Hepatocyte (in vitro differentiated cells): Measurements from ENCODE around the gene CACNA1C. TPM values are rescaled to one million over a fixed set of nuclear protein-coding genes. Genes with fewer than 3 reads are reported as not detected.

Source experiments
- DNase-seq: peaks from one replicate; pipeline ENCODE4 v3.0.0-alpha.2; 2016; ENCODE audit warnings: low spot score
- H2AFZ ChIP-seq: fragments of 200-600 bp; sonication (generic); 2 replicates; pipeline ENCODE4 v1.6.0; 2016; ENCODE audit warnings: antibody characterized with exemption, mild to moderate bottlenecking
- H3K27ac ChIP-seq: fragments of 200-600 bp; sonication (generic); 2 replicates; pipeline ENCODE4 v1.5.1; 2016; ENCODE audit warnings: mild to moderate bottlenecking
- H3K27me3 ChIP-seq: fragments of 200-600 bp; sonication (generic); 2 replicates; pipeline ENCODE4 v1.6.1; 2016
- H3K36me3 ChIP-seq: fragments of 200-600 bp; sonication (generic); replicated peaks from 2 replicates; pipeline ENCODE4 v1.5.1; 2016; ENCODE audit warnings: low read depth; ENCODE audit not compliant: insufficient read depth
- H3K4me1 ChIP-seq: fragments of 200-600 bp; sonication (generic); 2 replicates; pipeline ENCODE4 v1.5.1; 2016; ENCODE audit warnings: mild to moderate bottlenecking, moderate library complexity; ENCODE audit not compliant: insufficient read depth
- H3K4me2 ChIP-seq: fragments of 200-600 bp; sonication (generic); 2 replicates; pipeline ENCODE4 v1.6.0; 2016
- H3K4me3 ChIP-seq: fragments of 200-600 bp; sonication (generic); 2 replicates; pipeline ENCODE4 v1.5.1; 2016; ENCODE audit warnings: mild to moderate bottlenecking
- H3K79me2 ChIP-seq: fragments of 200-600 bp; sonication (generic); 2 replicates; pipeline ENCODE4 v1.6.0; 2017; ENCODE audit warnings: mild to moderate bottlenecking
- H3K9me2 ChIP-seq: fragments of 200-600 bp; sonication (generic); replicated peaks from 2 replicates; pipeline ENCODE4 v1.6.0; 2017; ENCODE audit warnings: mild to moderate bottlenecking; ENCODE audit not compliant: insufficient read depth
- H3K9me3 ChIP-seq: fragments of 200-600 bp; sonication (generic); 2 replicates; pipeline ENCODE4 v1.5.1; 2016; ENCODE audit warnings: low read depth, mild to moderate bottlenecking
- H4K20me1 ChIP-seq: fragments of 200-600 bp; sonication (generic); 2 replicates; pipeline ENCODE4 v1.6.0; 2016; ENCODE audit warnings: mild to moderate bottlenecking; ENCODE audit not compliant: insufficient read depth, poor library complexity, severe bottlenecking
- CTCF ChIP-seq: fragments of 200-600 bp; sonication (generic); IDR thresholded peaks from 2 replicates; pipeline ENCODE4 v1.5.1; 2016; ENCODE audit warnings: antibody characterized with exemption, mild to moderate bottlenecking; ENCODE audit not compliant: poor library complexity
- EZH2 ChIP-seq: fragments of 200-600 bp; sonication (generic); IDR thresholded peaks from 2 replicates; pipeline ENCODE4 v1.6.1; 2016; ENCODE audit warnings: antibody characterized with exemption, mild to moderate bottlenecking, borderline replicate concordance
- EZH2phosphoT487 ChIP-seq: fragments of 200-600 bp; sonication (generic); IDR thresholded peaks from one replicate; pipeline ENCODE4 v1.6.1; 2018; ENCODE audit warnings: antibody characterized with exemption, mild to moderate bottlenecking, low read depth, moderate library complexity; ENCODE audit not compliant: unreplicated experiment, severe bottlenecking
- WGBS: methylation state at CpG from one replicate; pipeline ENCODE4 v1.1.6; 2016; ENCODE audit warnings: low lambda C conversion rate; ENCODE audit errors: missing lambda C conversion rate; 5-methylcytosine and 5-hydroxymethylcytosine counted together
- polyA plus RNA-seq: library from polyadenylated mRNA; unstranded; fragments of >200 nt; fragmentation: Nextera tagmentation; extraction: Ambion mirVana; gene quantifications from 2 replicates; pipeline ENCODE4 v1.2.1, GENCODE V29; 2016
- total RNA-seq: library from RNA; depleted of rRNA; stranded (reverse); fragments of >200 nt; gene quantifications from 2 replicates; pipeline ENCODE4 v1.2.3, GENCODE V29; 2014

The CACNA1C gene
- total and polyA plus RNA-seq, 2 experiments from 2014 or later, result 3.2 to 4.0 TPM

- WGBS, result 98% methylated on average over 10 of the region's 10 CpGs
- no peak for TF ChIP-seq CTCF
- TF ChIP-seq EZH2, result no peak
- TF ChIP-seq EZH2phosphoT487, result no peak
These were observed 84.1 kb downstream of the CACNA1C start for GRCh38 chr12:2136901-2137300.

GRCh38 chr12:2137711-2138110, 84.9 kb downstream of the CACNA1C start:
- H3K4me1 ChIP-seq, result peaks cover 14% of the 10 kb centered on the region
- no peaks in the 10 kb centered on the region for H3K36me3 ChIP-seq
- H3K79me2 ChIP-seq, result no peaks in the 10 kb centered on the region
- no peaks in the 10 kb centered on the region for H3K9me2 ChIP-seq
- no peak overlapping the region for H2AFZ ChIP-seq
- H3K9me3 ChIP-seq, result no peaks in the 10 kb centered on the region
- DNase-seq, result no peak
- peak overlapping the region; percentile 73 for H3K27ac ChIP-seq
- TF ChIP-seq EZH2phosphoT487, result no peak
- no peak for TF ChIP-seq EZH2
- TF ChIP-seq CTCF, result no peak
- H4K20me1 ChIP-seq, result no peaks in the 10 kb centered on the region
- no peak overlapping the region for H3K4me2 ChIP-seq
- WGBS, result 88% methylated on average over 10 of the region's 10 CpGs
- H3K27me3 ChIP-seq, result no peaks in the 10 kb centered on the region
- H3K4me3 ChIP-seq, result no peak overlapping the region

More at GRCh38 chr12:2136901-2137300, 84.1 kb downstream of the CACNA1C start:
- Histone ChIP-seq H3K9me2 (no peaks in the 10 kb centered on the region), H3K27me3 (no peaks in the 10 kb centered on the region), H3K36me3 (no peaks in the 10 kb centered on the region), H3K79me2 (no peaks in the 10 kb centered on the region), H4K20me1 (no peaks in the 10 kb centered on the region), H3K4me1 (peaks cover 14% of the 10 kb centered on the region), H2AFZ (no peak overlapping the region), H3K9me3 (no peaks in the 10 kb centered on the region), H3K27ac (no peak overlapping the region), H3K4me3 (no peak overlapping the region), H3K4me2 (no peak overlapping the region)
- DNase-seq, result no peak

GRCh38 chr12:2138294-2138693, 85.5 kb downstream of the CACNA1C start:
- 97% methylated on average over 10 of the region's 10 CpGs for WGBS
- H2AFZ ChIP-seq, result no peak overlapping the region
- peaks cover 14% of the 10 kb centered on the region for H3K4me1 ChIP-seq
- no peaks in the 10 kb centered on the region for H3K9me3 ChIP-seq
- peak overlapping the region; percentile 73 for H3K27ac ChIP-seq
- no peaks in the 10 kb centered on the region for H4K20me1 ChIP-seq
- no peak overlapping the region for H3K4me3 ChIP-seq
- no peak for TF ChIP-seq EZH2
- no peak for TF ChIP-seq CTCF
- no peak for TF ChIP-seq EZH2phosphoT487
- H3K4me2 ChIP-seq, result no peak overlapping the region
- H3K79me2 ChIP-seq, result no peaks in the 10 kb centered on the region
- DNase-seq, result no peak
- no peaks in the 10 kb centered on the region for H3K9me2 ChIP-seq
- no peaks in the 10 kb centered on the region for H3K27me3 ChIP-seq
- H3K36me3 ChIP-seq, result no peaks in the 10 kb centered on the region

- H3K4me2 ChIP-seq, result no peak overlapping the region
- no peaks in the 10 kb centered on the region for H4K20me1 ChIP-seq
- no peaks in the 10 kb centered on the region for H3K9me2 ChIP-seq
- no peak overlapping the region for H3K4me3 ChIP-seq
- no peaks in the 10 kb centered on the region for H3K79me2 ChIP-seq
- H3K36me3 ChIP-seq, result no peaks in the 10 kb centered on the region
- DNase-seq, result peak; percentile 38
- H3K27me3 ChIP-seq, result no peaks in the 10 kb centered on the region
- H3K9me3 ChIP-seq, result no peaks in the 10 kb centered on the region
- TF ChIP-seq CTCF, result no peak
- no peak for TF ChIP-seq EZH2
- no peak for TF ChIP-seq EZH2phosphoT487
- peak overlapping the region; percentile 73 for H3K27ac ChIP-seq
- H3K4me1 ChIP-seq, result peaks cover 14% of the 10 kb centered on the region
- 80% methylated on average over 6 of the region's 6 CpGs for WGBS
- no peak overlapping the region for H2AFZ ChIP-seq
These were observed 86.1 kb downstream of the CACNA1C start for GRCh38 chr12:2138871-2139308.
